GM12878 (cell line): ENCODE data around the gene RETREG1. TPM values are rescaled to one million over a fixed set of nuclear protein-coding genes. Genes with fewer than 3 reads are reported as not detected.
"Not testable (repeated sequence)": the region's sequence is repeated elsewhere in the genome, so short reads cannot be mapped to it uniquely, and the experiment has no call there.

Source experiments
- ATAC-seq: fragments of 200-7000 bp; cut with Tn5 transposase; 3 replicates; pipeline ENCODE4 v1.9.1; 2020; ENCODE audit warnings: mild to moderate bottlenecking, moderate library complexity
- BruUV-seq: library from RNA; stranded (reverse); fragments of 400-500 nt; replicated peaks from 2 replicates; lab custom pipeline; 2021; lab: Mats Ljungman, UMichigan
- CTCF ChIA-PET: fragments of 300-600 bp; sonication (Branson Sonifier 250); formaldehyde crosslinking; extraction: SDS; loops from one replicate; lab custom pipeline; 2021; ENCODE audit warnings: inconsistent platforms; lab: Yijun Ruan, JAX
- POLR2A ChIA-PET: fragments of 350-600 bp; formaldehyde crosslinking; extraction: SDS; loops from one replicate; lab custom pipeline; 2021; ENCODE audit warnings: inconsistent platforms; lab: Charles Lee
- RAD21 ChIA-PET: fragments of 300-600 bp; sonication (Branson Sonifier 250); formaldehyde crosslinking; loops from one replicate; lab custom pipeline; 2023; ENCODE audit warnings: antibody characterized with exemption; ENCODE audit not compliant: unreplicated experiment; lab: Charles Lee
- SMC1A ChIA-PET: fragments of 300-600 bp; sonication (Branson Sonifier 250); formaldehyde crosslinking; loops from one replicate; lab custom pipeline; 2023; ENCODE audit not compliant: unreplicated experiment, uncharacterized antibody; lab: Charles Lee
- DNase-seq: peaks from one replicate; pipeline ENCODE4 v3.0.0-alpha.2; 2011; ENCODE audit warnings: low read depth, low spot score
- FAIRE-seq: peaks from 3 replicates; lab custom pipeline; 2011; peaks lifted over from hg19 to GRCh38; lab: Jason Lieb, UNC
- H2AFZ ChIP-seq: 2 replicates; pipeline ENCODE4 v1.6.0; 2011; ENCODE audit warnings: low read depth, low read length, control low read depth; ENCODE audit not compliant: control insufficient read depth
- H3K27ac ChIP-seq: 2 replicates; pipeline ENCODE4 v1.5.1; 2011; ENCODE audit warnings: control low read depth; ENCODE audit not compliant: control insufficient read depth, insufficient read depth
- H3K27me3 ChIP-seq, 2 experiments: replicated peaks in 1 of 2; 2 replicates each; pipeline versions ENCODE4 v1.6.0 to v1.6.1; 2011; ENCODE audit warnings: low read length in 1 of 2; ENCODE audit not compliant: control insufficient read depth in 2 of 2, insufficient read depth in 2 of 2
- H3K36me3 ChIP-seq, 2 experiments: 2 replicates each; pipeline ENCODE4 v1.5.1; 2011; ENCODE audit warnings: low read length in 1 of 2; ENCODE audit not compliant: control insufficient read depth in 2 of 2, insufficient read depth in 2 of 2
- H3K4me1 ChIP-seq: 2 replicates; pipeline ENCODE4 v1.6.1; 2011; ENCODE audit warnings: mild to moderate bottlenecking, low read length, moderate library complexity, mixed read lengths; ENCODE audit not compliant: control insufficient read depth, insufficient read depth
- H3K4me2 ChIP-seq: 2 replicates; pipeline ENCODE4 v1.6.0; 2011; ENCODE audit warnings: control low read depth; ENCODE audit not compliant: control insufficient read depth, insufficient read depth
- H3K4me3 ChIP-seq: fragments of 200-600 bp; sonication (generic); 2 replicates; pipeline ENCODE4 v1.5.1; 2016
- H3K79me2 ChIP-seq: 2 replicates; pipeline ENCODE4 v1.6.0; 2011; ENCODE audit warnings: low read length; ENCODE audit not compliant: control insufficient read depth, insufficient read depth
- H3K9ac ChIP-seq: 2 replicates; pipeline ENCODE4 v1.8.0; 2011; ENCODE audit warnings: low read length, control low read depth, mixed read lengths; ENCODE audit not compliant: control insufficient read depth, insufficient read depth
- H3K9me3 ChIP-seq: replicated peaks from 3 replicates; pipeline ENCODE4 v1.5.1; 2011; ENCODE audit warnings: mild to moderate bottlenecking, low read length; ENCODE audit not compliant: control insufficient read depth, insufficient read depth
- H4K20me1 ChIP-seq: 2 replicates; pipeline ENCODE4 v1.6.0; 2011; ENCODE audit not compliant: control insufficient read depth, insufficient read depth
- ZNF274 ChIP-seq: IDR thresholded peaks from one replicate; pipeline ENCODE4 v1.8.0; 2011; ENCODE audit not compliant: insufficient read length, insufficient read depth
- WGBS: methylation state at CpG from one replicate; pipeline ENCODE4 v1.1.6; 2016; ENCODE audit warnings: low lambda C conversion rate; ENCODE audit not compliant: insufficient replicate concordance, insufficient coverage; ENCODE audit errors: missing lambda C conversion rate; 5-methylcytosine and 5-hydroxymethylcytosine counted together
- in situ Hi-C: fragments of 300-500 bp; cut with MboI; formaldehyde crosslinking; loops from 9 replicates; pipeline ENCODE4 v1.14.3; 2018; ENCODE audit warnings: mixed read lengths
- intact Hi-C: fragments of 100-400 bp; cut with micrococcal nuclease; formaldehyde crosslinking; loops from one replicate; pipeline ENCODE4 v1.14.2; 2022; ENCODE audit not compliant: unreplicated experiment
- polyA plus RNA-seq, 11 experiments: library from polyadenylated mRNA; depleted of rRNA in 4 of 11; unstranded in 6 of 11; stranded (reverse) in 5 of 11; fragments of >200 nt; fragmentation: Nextera tagmentation in 4 of 11; fragmentation: Illumina TruSeq in 1 of 11; extraction: Ambion mirVana in 4 of 11; extraction: Trizol in 1 of 11; gene quantifications; 1 replicate in 1 of 11; 2 replicates in 10 of 11; pipeline versions ENCODE4 v1.2.1 to v1.2.3, GENCODE V29; 2011 to 2016; ENCODE audit warnings: inconsistent platforms in 2 of 11, missing spikeins in 2 of 11, low read depth in 1 of 11
- total RNA-seq, 4 experiments: library from RNA; depleted of rRNA in 3 of 4; stranded (reverse); fragments of >200 nt in 3 of 4; fragmentation: Illumina TruSeq in 1 of 4; extraction: Trizol in 1 of 4; gene quantifications; 2 replicates each; pipeline versions ENCODE4 v1.2.1 to v1.2.3, GENCODE V29; 2013 to 2021

The RETREG1 gene
- total and polyA plus RNA-seq, 10 of the 15 experiments (the other 5 are each of a cell fraction or from before 2014, with no cell fraction given) = 3.9 to 8.9 (median 6.4) TPM

DNA sequence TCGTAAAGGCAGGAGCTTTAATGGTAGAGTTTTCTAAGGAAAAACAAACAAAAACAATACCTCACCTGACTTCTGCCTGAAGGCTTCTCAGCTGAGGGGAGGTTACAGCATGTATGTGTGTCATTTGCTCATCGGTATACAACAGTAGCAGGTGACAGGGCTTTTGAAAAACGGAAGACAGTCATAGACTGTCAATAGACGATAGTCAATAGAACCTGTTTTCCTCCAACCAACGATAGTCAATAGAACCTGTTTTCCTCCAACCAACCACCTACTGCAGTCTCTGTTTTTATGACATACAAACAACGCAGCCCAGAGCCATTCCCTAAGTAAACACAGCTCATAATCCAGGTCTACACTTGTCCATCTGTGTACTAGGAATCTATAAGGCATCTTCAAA lies 74.6 kb downstream of the RETREG1 start:
- ATAC-seq (no peak), FAIRE-seq (no peak), DNase-seq (no peak)
- TF ChIP-seq ZNF274 = no peak
- Histone ChIP-seq H3K9me3 (no peaks in the 10 kb centered on the region), H3K27ac (no peak overlapping the region), H3K4me2 (no peak overlapping the region), H4K20me1 (no peaks in the 10 kb centered on the region), H3K36me3 (no peaks in the 10 kb centered on the region), H3K27me3 (no peaks in the 10 kb centered on the region; a peak in 1 of 4 replicates), H3K79me2 (no peaks in the 10 kb centered on the region), H3K9ac (no peak overlapping the region), H2AFZ (no peak overlapping the region), H3K4me3 (no peak overlapping the region), H3K4me1 (no peaks in the 10 kb centered on the region)
- RAD21 ChIA-PET = interaction anchor here (0.8 kb wide), 1 partner anchor 9 kb away, joined by 3 read pairs; no protein-coding TSS in a partner anchor
- CTCF ChIA-PET = interaction anchor here (0.8 to 1.3 kb wide), 2 partner anchors 8 to 52 kb away, joined by 3 to 4 read pairs; no protein-coding TSS in a partner anchor
- SMC1A ChIA-PET = interaction anchor here (0.6 to 1.1 kb wide), 2 partner anchors 10 to 1234 kb away, joined by 3 read pairs; no protein-coding TSS in a partner anchor
- 31% methylated on average over 6 of the region's 6 CpGs for WGBS
- in situ Hi-C loops (no loop called here), intact Hi-C loops (no loop called here)
- BruUV-seq = no TSS peak
- POLR2A ChIA-PET = no interaction called here

DNA sequence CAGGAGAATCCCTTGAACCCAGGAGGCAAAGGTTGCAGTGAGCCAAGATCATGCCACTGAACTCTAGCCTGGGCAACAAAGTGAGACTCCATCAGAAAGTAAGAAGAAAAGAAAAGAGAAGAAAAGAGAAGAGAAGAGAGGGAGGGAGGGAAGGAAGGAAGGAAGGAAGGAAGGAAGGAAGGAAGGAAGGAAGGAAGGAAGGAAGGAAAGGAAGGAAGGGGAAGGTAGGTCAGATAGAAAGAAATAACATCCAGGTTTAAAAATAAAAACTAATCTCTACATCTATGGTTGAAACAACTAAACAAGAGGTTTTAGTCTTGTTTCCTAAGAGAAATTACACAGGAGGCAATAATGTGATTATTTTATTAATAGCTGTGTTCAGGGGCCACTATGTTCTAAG lies 75.2 kb downstream of the RETREG1 start:
- POLR2A ChIA-PET, ATAC-seq, H3K27ac ChIP-seq, H3K9me3 ChIP-seq, in situ Hi-C loops, H3K9ac ChIP-seq, H3K79me2 ChIP-seq, H3K27me3 ChIP-seq, H2AFZ ChIP-seq, FAIRE-seq, H3K4me1 ChIP-seq, H3K4me2 ChIP-seq, DNase-seq, H3K4me3 ChIP-seq, intact Hi-C loops, RAD21 ChIA-PET, BruUV-seq, H4K20me1 ChIP-seq, H3K36me3 ChIP-seq: not testable (repeated sequence)
- ChIA-PET CTCF (interaction anchor here (0.8 kb wide), 1 partner anchor 9 kb away, joined by 4 read pairs; no protein-coding TSS in a partner anchor), SMC1A (interaction anchor here (1.1 kb wide), 1 partner anchor 9 kb away, joined by 3 read pairs; no protein-coding TSS in a partner anchor)
